Activated gamma-delta T cell treated with Interleukin-2 at 50 U/mL for 16 hours (primary cell): ENCODE data around the gene EXOC6.
A peak's percentile ranks its signal among the peaks of the same experiment; 100 is the strongest.

Source experiments
- DNase-seq: peaks from one replicate; pipeline ENCODE4 v3.0.0-alpha.2; 2020

The EXOC6 gene

GRCh38 chr10:92832998-92833650 lies 15.2 kb upstream of the EXOC6 start:
- no peak for DNase-seq

GRCh38 chr10:92834331-92834730 lies 14.0 kb upstream of the EXOC6 start:
- no peak for DNase-seq

- no peak for DNase-seq
These were observed 13.3 kb upstream of the EXOC6 start for GRCh38 chr10:92834986-92835385.

- no peak for DNase-seq
These were observed 10.9 kb upstream of the EXOC6 start for GRCh38 chr10:92837456-92837855.

- DNase-seq: peak; percentile 29
These were observed 8.9 kb upstream of the EXOC6 start for GRCh38 chr10:92839191-92840085.

GRCh38 chr10:92844746-92845145 lies 3.6 kb upstream of the EXOC6 start:
- DNase-seq: no peak

- no peak for DNase-seq
These were observed 2.4 kb upstream of the EXOC6 start for GRCh38 chr10:92845921-92846320.

GRCh38 chr10:92846344-92846743 lies 2.0 kb upstream of the EXOC6 start:
- DNase-seq: no peak

- DNase-seq: no peak
These were observed 1.5 kb upstream of the EXOC6 start for GRCh38 chr10:92846854-92847201.

- DNase-seq: no peak
These were observed 987 bp upstream of the EXOC6 start for GRCh38 chr10:92847202-92847864.

GRCh38 chr10:92848037-92848440 lies 281 bp upstream of the EXOC6 start:
- DNase-seq: no peak

- DNase-seq: no peak
These were observed 860 bp downstream of the EXOC6 start for GRCh38 chr10:92849234-92849525.

- DNase-seq: no peak
These were observed 1.3 kb downstream of the EXOC6 start for GRCh38 chr10:92849576-92850090.

- no peak for DNase-seq
These were observed 1.9 kb downstream of the EXOC6 start for GRCh38 chr10:92850185-92850584.

- DNase-seq: no peak
These were observed 2.7 kb downstream of the EXOC6 start for GRCh38 chr10:92851003-92851402.

GRCh38 chr10:92855560-92855959 lies 7.2 kb downstream of the EXOC6 start:
- no peak for DNase-seq

GRCh38 chr10:92857904-92858514 lies 9.7 kb downstream of the EXOC6 start:
- no peak for DNase-seq

- no peak for DNase-seq
These were observed 18.9 kb downstream of the EXOC6 start for GRCh38 chr10:92867235-92867634.

GRCh38 chr10:92868036-92868435 lies 19.7 kb downstream of the EXOC6 start:
- no peak for DNase-seq

GRCh38 chr10:92868557-92868956 lies 20.2 kb downstream of the EXOC6 start:
- no peak for DNase-seq

GRCh38 chr10:92873029-92873428 lies 24.7 kb downstream of the EXOC6 start:
- no peak for DNase-seq

GRCh38 chr10:92876509-92877036 lies 28.3 kb downstream of the EXOC6 start:
- no peak for DNase-seq

GRCh38 chr10:92880233-92880861 lies 32.0 kb downstream of the EXOC6 start:
- DNase-seq: no peak
